ENCODE results near the gene C10orf90.

DNA sequence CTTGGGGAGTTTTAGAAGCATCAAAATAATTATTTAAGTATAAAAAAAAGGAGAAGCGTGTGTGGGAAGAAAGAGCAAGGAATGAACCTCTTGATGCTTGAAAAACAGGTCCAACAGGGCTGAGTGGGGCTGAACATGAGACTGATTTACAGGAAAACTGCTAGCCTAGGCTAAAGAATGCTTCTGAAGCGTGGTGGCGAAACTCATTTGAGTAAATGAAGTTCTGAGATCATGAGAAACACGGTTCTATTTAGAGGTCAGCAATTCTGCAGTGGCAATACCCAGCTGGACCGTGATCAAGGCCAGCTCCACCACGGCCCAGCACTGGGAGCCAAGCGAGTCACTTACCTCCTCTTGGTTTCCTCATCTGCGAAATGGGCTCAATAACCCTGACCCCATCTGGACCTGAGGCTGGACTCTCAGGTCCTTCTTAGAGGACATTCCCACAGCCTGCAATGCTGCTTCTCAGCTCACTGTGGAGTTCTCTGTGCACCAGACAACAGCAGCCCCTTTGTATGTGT is 142.1 kb downstream of the C10orf90 start:
- TF ChIP-seq, protein P1, sequence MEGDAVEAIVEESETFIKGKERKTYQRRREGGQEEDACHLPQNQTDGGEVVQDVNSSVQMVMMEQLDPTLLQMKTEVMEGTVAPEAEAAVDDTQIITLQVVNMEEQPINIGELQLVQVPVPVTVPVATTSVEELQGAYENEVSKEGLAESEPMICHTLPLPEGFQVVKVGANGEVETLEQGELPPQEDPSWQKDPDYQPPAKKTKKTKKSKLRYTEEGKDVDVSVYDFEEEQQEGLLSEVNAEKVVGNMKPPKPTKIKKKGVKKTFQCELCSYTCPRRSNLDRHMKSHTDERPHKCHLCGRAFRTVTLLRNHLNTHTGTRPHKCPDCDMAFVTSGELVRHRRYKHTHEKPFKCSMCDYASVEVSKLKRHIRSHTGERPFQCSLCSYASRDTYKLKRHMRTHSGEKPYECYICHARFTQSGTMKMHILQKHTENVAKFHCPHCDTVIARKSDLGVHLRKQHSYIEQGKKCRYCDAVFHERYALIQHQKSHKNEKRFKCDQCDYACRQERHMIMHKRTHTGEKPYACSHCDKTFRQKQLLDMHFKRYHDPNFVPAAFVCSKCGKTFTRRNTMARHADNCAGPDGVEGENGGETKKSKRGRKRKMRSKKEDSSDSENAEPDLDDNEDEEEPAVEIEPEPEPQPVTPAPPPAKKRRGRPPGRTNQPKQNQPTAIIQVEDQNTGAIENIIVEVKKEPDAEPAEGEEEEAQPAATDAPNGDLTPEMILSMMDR (IDR thresholded peaks at IDR 0.05), result no peak
- TF ChIP-seq POLR2A (IDR thresholded peaks at IDR 0.05), result no peak
